ENCODE results near the gene CAMK1D. TPM values are rescaled to one million over a fixed set of nuclear protein-coding genes. Genes with fewer than 3 reads are reported as not detected.
"Not testable (repeated sequence)": the region's sequence is repeated elsewhere in the genome, so short reads cannot be mapped to it uniquely, and the experiment has no call there.

Gene CAMK1D
- total RNA-seq, 1 experiment from 2014 or later = 6.3 TPM

DNA sequence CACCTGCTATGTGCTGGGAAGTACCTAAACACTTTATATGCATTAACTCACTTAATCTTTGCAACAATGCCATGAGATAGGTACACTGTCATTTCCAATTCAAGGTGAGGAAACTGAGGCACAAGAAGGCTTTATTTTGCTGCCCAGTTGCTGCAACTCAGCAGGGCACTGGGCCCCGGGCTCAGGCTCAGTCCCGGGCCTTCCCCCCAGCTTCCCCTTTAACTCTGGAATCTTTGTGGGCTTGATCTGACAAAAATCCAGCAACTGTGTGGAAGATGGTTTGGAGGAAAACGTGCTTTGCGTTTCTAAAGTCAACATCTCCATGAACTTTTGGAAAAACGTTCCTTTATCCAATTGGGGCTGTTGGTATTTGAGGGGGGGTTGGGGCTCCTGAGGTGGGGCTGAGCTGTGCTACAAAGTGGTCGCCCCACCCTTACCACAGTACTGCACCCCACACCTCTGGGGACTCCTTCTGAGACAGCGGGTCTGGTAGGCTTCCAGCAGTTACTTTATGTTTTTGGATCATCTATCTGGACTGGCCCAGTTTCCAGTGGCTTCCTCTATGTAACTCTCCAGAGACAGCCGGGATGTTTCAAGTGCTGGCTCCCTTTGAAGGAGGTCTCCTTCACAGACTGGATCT, 40.5 kb upstream of the CAMK1D start:
- Histone ChIP-seq H3K18ac (ENCODE audit: insufficient read length, low read depth, low read length) (no peak overlapping the region), H2AFZ (ENCODE audit: low read length) (no peak overlapping the region), H3K79me2 (ENCODE audit: insufficient read depth, low read length) (no peaks in the 10 kb centered on the region), H4K8ac (replicated peaks; ENCODE audit: insufficient read length, low read depth, low read length) (no peak overlapping the region), H3K27ac (ENCODE audit: insufficient read length, low read depth, low read length) (no peak overlapping the region), H3K23me2 (ENCODE audit: insufficient read length, low read depth, low read length, poor library complexity, severe bottlenecking) (no peaks in the 10 kb centered on the region), H3K27me3 (ENCODE audit: insufficient read depth, low read length) (no peaks in the 10 kb centered on the region), H4K20me1 (ENCODE audit: control insufficient read depth, insufficient read depth, insufficient read length) (no peaks in the 10 kb centered on the region), H3K14ac (ENCODE audit: insufficient read depth, low read length) (no peak overlapping the region), H3K4me1 (ENCODE audit: insufficient read depth, low read length) (no peaks in the 10 kb centered on the region), H4K91ac (ENCODE audit: insufficient read length, low read depth, low read length) (no peak overlapping the region), H4K5ac (ENCODE audit: insufficient read length, low read depth, low read length) (no peak overlapping the region), H3K9me3 (ENCODE audit: control insufficient read depth, low read depth, low read length) (no peaks in the 10 kb centered on the region), H2BK120ac (ENCODE audit: low read depth, low read length, poor library complexity, severe bottlenecking) (no peak overlapping the region), H3T11ph (ENCODE audit: low read length) (no peak overlapping the region), H3K9ac (ENCODE audit: extremely low read depth, insufficient read length, low read length) (no peak overlapping the region), H2BK12ac (ENCODE audit: insufficient read length, low read depth, low read length) (no peak overlapping the region), H3K4ac (ENCODE audit: low read depth, low read length) (no peak overlapping the region), H2AK5ac (ENCODE audit: insufficient read length, low read length) (no peak overlapping the region), H3K56ac (ENCODE audit: insufficient read length, low read depth, low read length) (no peak overlapping the region), H3K4me2 (ENCODE audit: insufficient read depth, insufficient read length, low read length) (no peak overlapping the region), H2BK15ac (ENCODE audit: low read depth, low read length) (no peak overlapping the region), H3K23ac (ENCODE audit: insufficient read length, low read depth, low read length) (no peak overlapping the region), H3K79me1 (ENCODE audit: insufficient read depth, low read depth, low read length, poor library complexity, severe bottlenecking) (no peaks in the 10 kb centered on the region), H2BK20ac (ENCODE audit: low read depth, low read length, poor library complexity, severe bottlenecking) (no peak overlapping the region), H2BK5ac (ENCODE audit: insufficient read length, low read length) (no peak overlapping the region)
- no CpG with 5 or more reads among the region's 8 CpGs for WGBS (ENCODE audit: extremely low coverage, insufficient read length, low lambda C conversion rate)
- Mint-ChIP-seq H3K4me1 (no peaks in the 10 kb centered on the region), H3K4me3 (no peak overlapping the region), H3K27ac (no peak overlapping the region), H3K9me3 (no peaks in the 10 kb centered on the region; a peak in 1 of 5 replicates), H3K27me3 (ENCODE audit: low read depth) (peaks cover 2% of the 10 kb centered on the region; the same call in 1 of the 2 replicates), H3K36me3 (ENCODE audit: insufficient read depth in 1 of 3, low read depth in 3 of 3) (no peaks in the 10 kb centered on the region; a peak in 1 of 7 replicates)
- no peak for TF ChIP-seq CTCF (conservative IDR thresholded peaks at IDR 0.05)
- no peak for DNase-seq

DNA sequence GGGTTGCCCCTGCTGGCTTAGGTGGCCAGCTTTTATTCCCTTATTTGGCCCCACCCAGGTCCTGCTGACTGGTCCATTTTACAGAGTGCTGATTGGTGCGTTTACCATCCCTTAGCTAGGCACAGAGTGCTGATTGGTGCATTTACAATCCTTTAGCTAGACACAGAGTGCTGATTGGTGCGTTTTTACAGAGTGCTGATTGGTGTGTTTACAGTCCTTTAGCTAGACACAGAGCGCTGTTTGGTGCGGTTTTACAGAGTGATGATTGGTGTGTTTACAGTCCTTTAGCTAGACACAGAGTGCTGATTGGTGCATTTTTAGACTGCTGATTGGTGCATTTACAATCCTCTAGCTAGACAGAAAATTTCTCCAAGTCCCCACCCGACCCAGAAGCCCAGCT, 39.6 kb upstream of the CAMK1D start:
- not testable (repeated sequence) for H4K8ac ChIP-seq (replicated peaks; ENCODE audit: insufficient read length, low read depth, low read length); H2BK120ac ChIP-seq (ENCODE audit: low read depth, low read length, poor library complexity, severe bottlenecking); H3K27ac Mint-ChIP-seq; H2BK20ac ChIP-seq (ENCODE audit: low read depth, low read length, poor library complexity, severe bottlenecking); H3K23me2 ChIP-seq (ENCODE audit: insufficient read length, low read depth, low read length, poor library complexity, severe bottlenecking); H3K23ac ChIP-seq (ENCODE audit: insufficient read length, low read depth, low read length); H3K36me3 Mint-ChIP-seq (ENCODE audit: insufficient read depth in 1 of 3, low read depth in 3 of 3); H3K56ac ChIP-seq (ENCODE audit: insufficient read length, low read depth, low read length); H3K9me3 Mint-ChIP-seq; H3T11ph ChIP-seq (ENCODE audit: low read length); H3K4me1 ChIP-seq (ENCODE audit: insufficient read depth, low read length); H2BK15ac ChIP-seq (ENCODE audit: low read depth, low read length); H3K4me2 ChIP-seq (ENCODE audit: insufficient read depth, insufficient read length, low read length); H3K79me1 ChIP-seq (ENCODE audit: insufficient read depth, low read depth, low read length, poor library complexity, severe bottlenecking); H3K4me3 Mint-ChIP-seq; H2AFZ ChIP-seq (ENCODE audit: low read length); H3K4ac ChIP-seq (ENCODE audit: low read depth, low read length); H2AK5ac ChIP-seq (ENCODE audit: insufficient read length, low read length); H3K27ac ChIP-seq (ENCODE audit: insufficient read length, low read depth, low read length); H4K5ac ChIP-seq (ENCODE audit: insufficient read length, low read depth, low read length); H3K18ac ChIP-seq (ENCODE audit: insufficient read length, low read depth, low read length); H3K9me3 ChIP-seq (ENCODE audit: control insufficient read depth, low read depth, low read length); H3K79me2 ChIP-seq (ENCODE audit: insufficient read depth, low read length); H4K91ac ChIP-seq (ENCODE audit: insufficient read length, low read depth, low read length); H3K27me3 ChIP-seq (ENCODE audit: insufficient read depth, low read length); H3K4me1 Mint-ChIP-seq; H2BK5ac ChIP-seq (ENCODE audit: insufficient read length, low read length); H4K20me1 ChIP-seq (ENCODE audit: control insufficient read depth, insufficient read depth, insufficient read length); H2BK12ac ChIP-seq (ENCODE audit: insufficient read length, low read depth, low read length); DNase-seq; H3K27me3 Mint-ChIP-seq (ENCODE audit: low read depth); H3K9ac ChIP-seq (ENCODE audit: extremely low read depth, insufficient read length, low read length); H3K14ac ChIP-seq (ENCODE audit: insufficient read depth, low read length)
- WGBS (ENCODE audit: extremely low coverage, insufficient read length, low lambda C conversion rate) = no CpG with 5 or more reads among the region's 5 CpGs

Data from H9 (cell line).